ENCODE results near the gene IGSF8. TPM values are rescaled to one million over a fixed set of nuclear protein-coding genes. Genes with fewer than 3 reads are reported as not detected.

Gene IGSF8
- total RNA-seq, 6 experiments from 2014 or later = 9.6 to 12.9 (median 11.2) TPM

DNA sequence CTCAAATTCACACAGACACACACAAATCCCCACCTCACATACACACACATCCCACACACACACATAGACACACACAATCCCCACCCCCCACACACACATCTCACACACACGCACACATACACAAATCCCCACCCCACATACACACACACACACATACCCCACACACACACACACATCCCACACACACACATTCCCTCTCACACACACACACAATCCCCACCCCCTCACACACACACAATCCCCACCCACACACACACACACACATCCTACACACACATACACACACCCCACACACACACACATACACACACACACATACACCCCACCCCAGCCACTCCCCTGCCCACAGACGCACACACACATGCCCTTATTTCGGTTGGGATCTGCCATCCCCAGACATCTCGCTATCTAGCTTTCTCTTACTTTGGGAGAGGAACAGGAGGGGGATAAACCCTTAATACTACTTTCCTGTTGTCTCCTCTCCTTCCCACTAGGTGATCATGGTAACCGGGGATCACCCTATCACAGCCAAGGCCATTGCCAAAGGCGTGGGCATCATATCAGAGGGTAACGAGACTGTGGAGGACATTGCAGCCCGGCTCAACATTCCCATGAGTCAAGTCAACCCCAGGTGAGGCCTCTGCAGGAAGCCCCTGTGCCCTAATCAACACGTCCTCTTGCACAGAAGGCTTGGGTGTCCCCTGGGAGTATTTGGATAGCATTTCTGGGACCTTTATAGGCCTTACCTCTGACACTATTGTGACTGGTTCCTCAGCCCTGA is 35.8 kb upstream of the IGSF8 start:
- no peak for DNase-seq
- Mint-ChIP-seq H3K9me3 (no peaks in the 10 kb centered on the region), H3K4me3 (no peak overlapping the region), H3K36me3 (ENCODE audit: low read depth) (no peaks in the 10 kb centered on the region), H3K27ac (no peak overlapping the region), H3K4me1 (ENCODE audit: low read depth) (peaks cover 3% of the 10 kb centered on the region), H3K27me3 (ENCODE audit: insufficient read depth) (peaks cover 57% of the 10 kb centered on the region)
- TF ChIP-seq, protein P1, sequence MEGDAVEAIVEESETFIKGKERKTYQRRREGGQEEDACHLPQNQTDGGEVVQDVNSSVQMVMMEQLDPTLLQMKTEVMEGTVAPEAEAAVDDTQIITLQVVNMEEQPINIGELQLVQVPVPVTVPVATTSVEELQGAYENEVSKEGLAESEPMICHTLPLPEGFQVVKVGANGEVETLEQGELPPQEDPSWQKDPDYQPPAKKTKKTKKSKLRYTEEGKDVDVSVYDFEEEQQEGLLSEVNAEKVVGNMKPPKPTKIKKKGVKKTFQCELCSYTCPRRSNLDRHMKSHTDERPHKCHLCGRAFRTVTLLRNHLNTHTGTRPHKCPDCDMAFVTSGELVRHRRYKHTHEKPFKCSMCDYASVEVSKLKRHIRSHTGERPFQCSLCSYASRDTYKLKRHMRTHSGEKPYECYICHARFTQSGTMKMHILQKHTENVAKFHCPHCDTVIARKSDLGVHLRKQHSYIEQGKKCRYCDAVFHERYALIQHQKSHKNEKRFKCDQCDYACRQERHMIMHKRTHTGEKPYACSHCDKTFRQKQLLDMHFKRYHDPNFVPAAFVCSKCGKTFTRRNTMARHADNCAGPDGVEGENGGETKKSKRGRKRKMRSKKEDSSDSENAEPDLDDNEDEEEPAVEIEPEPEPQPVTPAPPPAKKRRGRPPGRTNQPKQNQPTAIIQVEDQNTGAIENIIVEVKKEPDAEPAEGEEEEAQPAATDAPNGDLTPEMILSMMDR (IDR thresholded peaks at IDR 0.05) = no peak

DNA sequence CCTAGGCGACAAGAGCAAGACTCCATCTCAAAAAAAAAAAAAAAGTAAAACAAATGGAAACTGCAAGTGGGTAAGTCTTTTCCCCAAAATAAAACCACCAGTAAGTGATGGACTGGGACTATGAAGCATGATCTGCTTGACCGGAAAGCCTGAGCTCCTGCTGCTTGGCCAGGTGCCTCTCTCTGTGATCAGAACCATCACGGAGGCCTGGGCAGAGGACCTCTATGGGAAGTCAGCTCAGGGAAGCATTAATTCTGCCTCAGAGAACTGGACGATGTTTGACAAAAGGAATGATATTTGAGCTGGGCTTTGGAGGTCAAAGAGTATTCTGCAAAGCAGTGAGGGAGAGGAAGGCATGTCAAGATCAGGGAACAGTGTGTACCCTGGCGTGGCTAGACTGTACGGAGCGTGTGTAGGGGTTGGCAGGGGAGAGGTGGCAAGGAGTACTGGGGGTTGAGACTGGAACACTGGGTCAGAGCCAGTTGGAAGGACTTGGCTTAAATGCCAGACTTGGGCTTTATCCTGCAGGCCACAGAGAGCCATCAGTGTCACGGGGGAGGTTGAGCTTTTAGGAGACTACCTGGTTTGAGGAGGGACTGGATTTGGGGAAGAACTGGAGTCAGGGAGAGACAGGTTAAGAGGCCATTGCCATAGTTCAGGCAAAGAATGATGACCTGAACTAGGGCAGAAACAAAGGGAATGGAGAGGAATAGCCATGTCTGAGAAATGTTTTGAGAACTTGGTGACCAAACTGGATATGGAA is 33.6 kb upstream of the IGSF8 start:
- TF ChIP-seq, protein P1 (IDR thresholded peaks at IDR 0.05) = no peak
- peaks cover 52% of the 10 kb centered on the region for H3K27me3 Mint-ChIP-seq (ENCODE audit: insufficient read depth)
- H3K9me3 Mint-ChIP-seq = no peaks in the 10 kb centered on the region
- H3K27ac Mint-ChIP-seq = no peak overlapping the region
- no peak for DNase-seq
- no peaks in the 10 kb centered on the region for H3K36me3 Mint-ChIP-seq (ENCODE audit: low read depth)
- H3K4me3 Mint-ChIP-seq = no peak overlapping the region
- H3K4me1 Mint-ChIP-seq (ENCODE audit: low read depth) = peaks cover 16% of the 10 kb centered on the region

DNA sequence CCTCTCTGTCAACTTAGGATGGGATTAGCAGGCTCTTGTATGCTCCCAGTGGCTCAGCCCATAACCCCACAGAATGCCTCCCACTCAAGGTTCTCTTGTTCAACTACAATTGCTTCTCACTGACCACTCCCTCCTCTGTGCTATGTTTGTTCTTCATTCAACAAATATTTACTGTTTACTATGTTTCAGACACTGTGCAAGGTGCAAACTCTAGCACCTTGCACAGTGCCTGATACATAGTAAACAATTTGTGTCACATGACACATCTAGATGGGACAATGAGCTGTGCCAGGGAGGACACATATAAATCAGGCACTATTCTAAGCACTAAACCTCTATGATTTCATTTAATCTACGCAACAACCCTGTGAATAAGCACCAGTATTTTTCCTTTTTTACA is 32.5 kb upstream of the IGSF8 start:
- H3K27ac Mint-ChIP-seq = no peak overlapping the region
- TF ChIP-seq, protein P1 (IDR thresholded peaks at IDR 0.05) = no peak
- H3K4me3 Mint-ChIP-seq = no peak overlapping the region
- DNase-seq = no peak
- no peaks in the 10 kb centered on the region for H3K36me3 Mint-ChIP-seq (ENCODE audit: low read depth)
- H3K4me1 Mint-ChIP-seq (ENCODE audit: low read depth) = peaks cover 22% of the 10 kb centered on the region
- peaks cover 47% of the 10 kb centered on the region for H3K27me3 Mint-ChIP-seq (ENCODE audit: insufficient read depth)
- H3K9me3 Mint-ChIP-seq = no peaks in the 10 kb centered on the region

DNA sequence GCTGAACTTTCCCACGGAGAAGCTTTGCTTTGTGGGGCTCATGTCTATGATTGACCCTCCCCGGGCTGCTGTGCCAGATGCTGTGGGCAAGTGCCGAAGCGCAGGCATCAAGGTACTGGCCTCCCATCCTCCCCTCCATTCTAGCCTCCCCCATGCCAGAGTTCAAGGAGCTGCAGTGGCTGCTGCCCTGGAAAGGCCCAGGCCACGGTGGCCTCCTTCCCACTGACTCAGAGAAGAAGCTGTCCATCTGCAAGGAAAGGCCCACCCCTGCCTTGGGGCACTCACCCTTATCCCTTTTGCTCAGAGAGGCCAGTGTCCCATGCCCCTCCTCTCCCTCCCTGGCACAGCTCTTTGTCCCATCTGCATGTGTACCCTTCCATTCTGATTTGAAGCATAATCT is 32.1 kb upstream of the IGSF8 start:
- Mint-ChIP-seq H3K4me3 (no peak overlapping the region), H3K27ac (no peak overlapping the region), H3K27me3 (ENCODE audit: insufficient read depth) (peaks cover 43% of the 10 kb centered on the region), H3K9me3 (no peaks in the 10 kb centered on the region), H3K4me1 (ENCODE audit: low read depth) (peaks cover 27% of the 10 kb centered on the region), H3K36me3 (ENCODE audit: low read depth) (no peaks in the 10 kb centered on the region)
- DNase-seq = no peak
- TF ChIP-seq, protein P1 (IDR thresholded peaks at IDR 0.05) = no peak

DNA sequence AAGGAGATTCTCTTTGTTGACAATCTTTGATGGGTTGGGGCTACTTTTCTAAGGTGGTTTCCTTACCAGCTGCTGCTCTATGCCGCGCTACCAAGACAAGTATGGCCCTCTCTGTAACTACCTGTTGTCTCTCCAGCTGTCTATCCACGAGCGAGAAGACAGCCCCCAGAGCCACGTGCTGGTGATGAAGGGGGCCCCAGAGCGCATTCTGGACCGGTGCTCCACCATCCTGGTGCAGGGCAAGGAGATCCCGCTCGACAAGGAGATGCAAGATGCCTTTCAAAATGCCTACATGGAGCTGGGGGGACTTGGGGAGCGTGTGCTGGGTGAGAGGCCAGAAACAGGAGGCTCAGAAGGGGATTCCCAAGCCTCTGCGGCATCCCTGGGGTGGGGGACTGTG is 31.5 kb upstream of the IGSF8 start:
- Mint-ChIP-seq H3K4me1 (ENCODE audit: low read depth) (peaks cover 32% of the 10 kb centered on the region), H3K4me3 (no peak overlapping the region), H3K27ac (no peak overlapping the region), H3K27me3 (ENCODE audit: insufficient read depth) (peaks cover 38% of the 10 kb centered on the region), H3K36me3 (ENCODE audit: low read depth) (no peaks in the 10 kb centered on the region), H3K9me3 (no peaks in the 10 kb centered on the region)
- TF ChIP-seq, protein P1 (IDR thresholded peaks at IDR 0.05) = no peak
- no peak for DNase-seq
